ENCODE results near the gene DDX27. TPM values are rescaled to one million over a fixed set of nuclear protein-coding genes. Genes with fewer than 3 reads are reported as not detected.

Gene DDX27
- total and polyA plus RNA-seq, 2 of the 13 experiments (the other 11 are each of a cell fraction or from before 2014, with no cell fraction given), result 42.6 to 72.8 TPM

- TF ChIP-seq ARID5B (CRISPR knock-in tag; IDR thresholded peaks at IDR 0.05) (peak; percentile 20; the same call in 1 of the 2 replicates), FOXA3 (CRISPR knock-in tag; IDR thresholded peaks at IDR 0.05) (peak; percentile 58), CCAR2 (optimal IDR thresholded peaks at IDR 0.05; ENCODE audit: low read depth, low read length) (no peak), ESRRA (CRISPR knock-in tag; IDR thresholded peaks at IDR 0.05; ENCODE audit: low read depth) (no peak), POLR2A (IDR thresholded peaks at IDR 0.05; ENCODE audit: insufficient read depth in 1 of 2, low read depth in 2 of 2, low read length in 2 of 2) (no peak), ZBTB34 (CRISPR knock-in tag; IDR thresholded peaks at IDR 0.05) (no peak), MEIS2 (CRISPR knock-in tag; IDR thresholded peaks at IDR 0.05) (no peak), MTF1 (CRISPR knock-in tag; IDR thresholded peaks at IDR 0.05) (no peak), AHDC1 (CRISPR knock-in tag; IDR thresholded peaks at IDR 0.05; ENCODE audit: borderline replicate concordance) (peak; percentile 44; the same call in 1 of the 2 replicates), DPF2 (CRISPR knock-in tag; IDR thresholded peaks at IDR 0.05; ENCODE audit: borderline replicate concordance, low read depth) (no peak), FOXM1 (CRISPR knock-in tag; IDR thresholded peaks at IDR 0.05) (no peak), ZBTB7A (CRISPR knock-in tag; IDR thresholded peaks at IDR 0.05) (no peak), ZNF75D (CRISPR knock-in tag; IDR thresholded peaks at IDR 0.05; ENCODE audit: borderline replicate concordance) (no peak), ZNF512 (CRISPR knock-in tag; IDR thresholded peaks at IDR 0.05) (0 out of 2 replicates have a peak, but pooled peaks have one; percentile 24), ZNF230 (CRISPR knock-in tag; IDR thresholded peaks at IDR 0.05) (no peak), GATAD2A (CRISPR knock-in tag; IDR thresholded peaks at IDR 0.05) (peak; percentile 58), SIN3A (IDR thresholded peaks at IDR 0.05; ENCODE audit: borderline replicate concordance, low read depth, low read length) (peak; percentile 42; the same call in 1 of the 2 replicates), RFX5 (IDR thresholded peaks at IDR 0.05; ENCODE audit: low read depth, low read length) (no peak)
These were observed 9.0 kb upstream of the DDX27 start (continued) for GRCh38 chr20:49210101-49210756.
